HTR-8/SVneo (cell line): ENCODE results near the gene RBM20.
"Not testable (repeated sequence)": the region's sequence is repeated elsewhere in the genome, so short reads cannot be mapped to it uniquely, and the experiment has no call there.

Experiments
- DNase-seq: peaks from one replicate; pipeline ENCODE4 v3.0.0; 2011; ENCODE audit warnings: low spot score, mixed read lengths; ENCODE audit not compliant: insufficient read length
- FAIRE-seq: peaks from 2 replicates; lab custom pipeline; 2011; peaks lifted over from hg19 to GRCh38; lab: Jason Lieb, UNC

The RBM20 gene

DNA sequence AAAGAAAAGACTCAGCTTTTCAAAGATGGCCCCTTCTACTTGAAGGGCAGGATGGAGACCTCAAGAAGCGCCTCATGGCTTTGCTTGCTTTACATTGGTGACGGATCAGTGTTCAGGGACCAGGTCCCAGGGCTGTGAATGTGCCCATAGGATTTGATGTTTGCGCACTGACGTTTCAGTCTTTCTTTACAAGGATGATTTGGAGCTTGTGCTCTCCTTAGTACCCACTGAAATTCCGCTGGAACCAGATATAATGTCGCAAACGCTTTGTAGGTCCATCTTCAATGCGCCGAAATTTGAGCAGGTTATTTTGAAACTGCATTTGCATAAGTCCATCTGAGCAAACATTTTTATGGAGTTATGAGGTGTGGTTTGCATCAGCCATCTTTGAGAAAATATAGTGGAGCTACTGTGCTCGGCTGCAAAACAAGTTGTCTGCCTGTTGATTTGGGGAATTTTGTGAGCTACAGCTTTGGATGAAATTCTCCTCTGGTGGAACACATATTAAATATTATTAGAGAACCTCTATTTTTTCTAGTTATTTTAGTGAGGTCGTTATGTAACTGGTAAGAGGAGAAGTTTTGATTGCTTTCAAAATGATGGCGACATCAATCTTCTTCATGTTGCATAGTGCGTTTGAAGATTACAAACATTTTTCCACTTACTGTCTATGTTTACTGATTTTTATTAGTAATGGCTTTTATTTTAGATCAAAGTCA, 2.4 kb downstream of the RBM20 start:
- DNase-seq (no peak), FAIRE-seq (no peak)

DNA sequence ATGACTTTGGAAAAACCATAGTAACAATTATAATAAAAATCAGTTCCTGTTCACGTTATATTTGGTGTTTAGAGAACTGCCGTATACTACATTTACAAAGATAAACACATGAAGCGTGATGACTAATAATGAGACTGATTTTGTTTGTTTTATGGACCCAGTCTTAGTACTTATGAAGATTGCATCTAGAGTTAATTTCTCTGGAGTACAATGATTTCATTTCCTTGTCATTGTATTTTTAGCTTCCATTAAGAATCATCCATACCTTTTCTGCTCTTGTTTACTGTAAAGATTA, 2.9 kb downstream of the RBM20 start:
- FAIRE-seq (no peak), DNase-seq (no peak)

DNA sequence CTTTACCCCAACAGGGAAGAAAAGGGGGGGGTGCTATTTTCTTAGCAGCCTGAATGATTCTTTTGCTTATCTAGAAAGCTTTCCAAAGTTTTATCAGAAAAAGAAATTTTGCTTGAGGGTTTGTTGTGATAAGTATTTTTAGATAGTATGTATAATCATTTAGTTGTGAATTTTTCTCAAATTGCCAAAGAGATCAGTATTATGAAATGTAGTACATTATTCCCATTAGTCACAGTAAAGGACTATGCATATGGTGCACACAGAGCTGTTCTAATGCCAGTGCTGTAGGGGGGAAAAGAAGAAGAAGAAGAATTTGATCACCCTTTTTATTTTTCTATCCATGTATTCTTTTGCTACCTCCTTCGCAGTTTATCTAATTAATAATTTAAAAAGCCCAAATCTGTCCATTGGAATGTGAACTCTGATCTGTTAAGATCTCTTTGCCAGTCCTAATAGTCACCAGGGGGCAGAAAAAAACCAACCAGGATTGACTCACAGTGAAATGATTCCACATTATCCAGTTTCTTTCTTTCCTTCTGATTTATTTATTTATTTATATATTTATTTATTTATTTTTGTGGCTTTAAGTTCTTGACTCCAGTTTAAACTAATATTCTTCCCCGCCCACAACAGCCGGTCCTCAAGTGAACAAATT, 4.7 kb downstream of the RBM20 start:
- DNase-seq, result no peak
- FAIRE-seq, result no peak

DNA sequence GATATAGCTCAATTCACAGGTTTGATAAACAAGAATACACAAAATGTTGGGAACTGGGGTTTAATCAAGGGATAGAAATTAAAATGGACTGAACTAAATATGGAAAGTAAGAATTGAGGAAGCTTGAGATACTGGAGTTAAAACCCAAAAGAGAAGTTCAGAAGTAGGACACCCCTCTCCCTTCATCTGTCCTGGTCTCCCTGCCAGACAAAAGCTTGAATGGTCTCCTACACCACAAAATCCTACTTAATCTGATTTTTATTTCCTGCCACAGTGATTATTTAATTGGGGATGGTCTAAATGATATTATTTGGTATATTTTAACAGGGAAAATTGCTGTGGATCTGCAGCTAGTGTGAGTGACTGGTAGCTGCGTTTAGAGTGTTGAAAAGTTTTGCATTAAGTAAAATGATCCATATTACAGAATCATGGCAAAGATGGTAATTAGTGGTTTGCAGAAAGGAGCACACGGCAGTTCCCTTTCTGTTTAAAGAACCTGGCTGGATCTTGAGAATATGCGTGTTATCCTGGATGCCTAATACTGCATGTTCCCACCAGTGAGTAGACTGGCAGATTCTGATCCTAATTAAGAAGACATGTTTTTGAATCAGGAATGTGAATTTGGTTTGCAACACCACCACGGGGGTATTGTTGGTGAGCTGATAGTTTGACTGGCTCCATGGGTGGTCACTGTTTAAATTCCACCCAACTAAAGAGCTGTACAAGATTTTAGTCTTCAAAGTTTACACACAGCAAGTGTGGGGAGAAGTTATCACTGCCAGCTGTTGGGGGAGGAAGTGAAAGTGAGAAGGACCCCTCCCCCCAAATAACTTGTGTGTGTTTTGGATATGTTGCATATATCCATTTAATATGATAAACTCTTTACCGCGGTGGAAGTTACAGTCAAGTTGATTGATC, 5.5 kb downstream of the RBM20 start:
- no peak for FAIRE-seq
- DNase-seq, result no peak

DNA sequence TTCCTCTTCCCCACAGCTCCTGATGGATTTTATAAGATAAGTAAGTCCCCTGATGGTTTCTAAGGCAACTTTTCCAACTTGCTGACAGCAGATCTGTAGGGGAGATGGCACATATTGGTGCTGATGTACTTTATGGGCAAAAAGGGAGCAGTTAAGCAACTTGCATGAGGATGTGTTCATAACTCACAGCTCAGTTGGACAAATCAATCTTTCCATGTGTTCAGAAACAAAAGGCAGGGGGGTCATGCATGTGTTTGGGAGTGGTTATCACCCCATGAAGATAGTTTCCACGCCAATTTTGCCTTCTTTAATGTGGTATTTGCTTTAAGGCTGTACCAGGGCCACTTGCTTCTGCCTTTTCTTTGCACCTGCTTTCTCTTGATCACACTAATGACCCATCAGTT, 6.1 kb downstream of the RBM20 start:
- DNase-seq (no peak), FAIRE-seq (no peak)

DNA sequence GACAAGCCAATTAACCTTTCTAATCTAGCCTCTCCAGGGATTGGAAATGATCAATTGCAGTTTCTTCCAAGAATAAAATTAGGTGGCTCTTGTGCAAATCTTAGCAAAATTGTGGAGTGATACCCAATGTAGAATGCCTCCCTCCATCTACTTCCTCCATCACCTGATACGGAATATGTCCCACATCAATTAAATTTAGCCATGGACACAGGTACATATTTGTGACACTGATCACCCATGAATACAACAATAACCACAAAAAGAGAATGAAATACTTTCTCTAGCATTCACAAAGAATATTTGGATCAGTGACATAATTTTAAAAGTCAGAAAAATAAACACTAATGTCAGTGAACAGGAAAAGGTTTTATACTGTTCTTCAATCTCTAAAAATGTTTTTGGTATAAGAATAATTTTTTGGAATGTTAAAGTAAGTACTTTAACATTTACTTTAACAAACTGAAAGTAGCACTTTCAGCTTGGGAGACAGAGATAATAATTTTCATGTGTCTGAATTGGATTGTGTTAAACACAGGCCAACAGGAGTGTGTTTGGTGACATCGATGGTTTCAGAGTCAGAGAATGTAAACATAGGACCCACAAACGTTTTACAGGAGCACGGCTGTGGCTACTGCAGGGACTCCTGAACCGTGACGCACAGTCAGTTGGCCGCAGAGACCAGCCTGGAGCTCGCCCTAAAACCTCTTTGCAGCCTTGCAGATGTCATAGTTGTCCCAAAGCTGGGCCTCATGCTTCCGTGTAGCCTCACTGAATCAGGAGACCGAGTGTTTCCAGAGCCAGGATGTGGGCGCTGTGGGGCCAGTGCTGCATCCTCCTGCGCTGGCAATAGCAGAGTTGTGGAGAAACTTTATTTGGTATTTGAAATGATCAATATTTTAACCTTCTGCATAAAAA, 7.2 kb downstream of the RBM20 start:
- DNase-seq, result peak; percentile 14
- FAIRE-seq, result no peak

DNA sequence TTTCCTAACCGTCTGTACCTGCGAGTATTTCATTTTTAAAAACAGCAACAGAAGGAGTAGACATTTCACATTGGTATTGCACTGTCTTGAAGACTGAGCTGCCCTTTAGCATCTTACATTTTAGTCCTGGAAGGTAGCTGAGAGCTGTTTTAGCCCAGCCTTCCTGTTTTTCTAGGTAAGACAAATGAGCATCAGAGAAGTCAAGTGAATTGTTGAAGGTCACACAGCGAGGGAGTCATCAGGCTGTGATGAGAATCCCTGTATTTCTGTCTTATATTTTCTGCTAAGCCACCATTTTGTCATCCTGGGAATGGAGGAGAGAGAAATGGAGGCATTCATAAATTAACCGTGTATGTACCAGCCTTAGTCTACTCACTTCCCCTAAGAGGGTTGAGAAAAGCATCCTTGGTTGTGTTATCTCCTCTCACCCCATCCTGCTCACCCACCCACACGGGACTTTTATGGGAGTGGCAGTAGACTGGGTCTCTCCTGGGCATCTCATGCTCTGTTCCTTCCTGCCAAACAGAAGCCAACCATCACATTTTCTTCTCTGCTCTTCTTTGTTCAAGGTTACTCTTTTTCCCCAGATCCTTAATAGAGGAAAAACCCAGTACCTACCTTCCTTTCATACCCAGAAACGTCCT, 8.5 kb downstream of the RBM20 start:
- FAIRE-seq (no peak), DNase-seq (no peak)

DNA sequence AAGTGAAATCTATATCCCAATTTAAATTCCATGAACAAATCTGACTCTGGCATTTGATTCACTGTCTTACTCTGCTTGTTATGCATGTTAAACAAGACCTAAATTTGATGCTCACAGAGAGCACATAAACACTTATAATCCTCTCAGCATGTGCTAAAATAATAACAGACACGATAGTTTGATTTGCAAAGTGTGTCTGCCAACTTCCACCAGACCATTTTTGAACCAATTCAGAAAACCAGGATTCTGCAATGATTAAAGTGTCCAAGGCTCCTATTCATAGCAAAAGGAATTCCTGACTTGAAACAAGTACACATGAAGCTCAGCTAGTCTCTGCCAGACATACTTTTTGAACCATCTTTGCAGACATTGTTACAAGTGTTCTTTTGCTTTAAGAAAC, 11.2 kb downstream of the RBM20 start:
- no peak for DNase-seq
- no peak for FAIRE-seq

DNA sequence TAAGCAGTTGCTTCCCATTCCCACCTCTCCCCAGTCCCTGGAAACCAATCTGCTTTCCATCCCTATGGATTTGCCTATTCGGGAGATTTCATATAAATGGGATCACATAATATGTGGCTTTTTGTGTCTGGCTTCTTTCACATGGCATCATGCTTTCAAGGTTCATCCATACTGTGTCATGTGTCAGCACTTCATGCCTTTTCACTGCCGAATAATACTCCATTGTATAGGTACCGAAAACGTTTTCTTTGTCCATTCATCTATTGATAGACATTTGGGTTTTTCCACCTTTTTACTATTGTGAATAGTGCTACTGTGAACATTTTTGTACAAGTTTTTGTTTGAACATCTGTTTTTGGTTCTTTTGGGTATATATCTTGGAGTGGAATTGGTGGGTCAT, 12.5 kb downstream of the RBM20 start:
- DNase-seq (no peak), FAIRE-seq (no peak)

DNA sequence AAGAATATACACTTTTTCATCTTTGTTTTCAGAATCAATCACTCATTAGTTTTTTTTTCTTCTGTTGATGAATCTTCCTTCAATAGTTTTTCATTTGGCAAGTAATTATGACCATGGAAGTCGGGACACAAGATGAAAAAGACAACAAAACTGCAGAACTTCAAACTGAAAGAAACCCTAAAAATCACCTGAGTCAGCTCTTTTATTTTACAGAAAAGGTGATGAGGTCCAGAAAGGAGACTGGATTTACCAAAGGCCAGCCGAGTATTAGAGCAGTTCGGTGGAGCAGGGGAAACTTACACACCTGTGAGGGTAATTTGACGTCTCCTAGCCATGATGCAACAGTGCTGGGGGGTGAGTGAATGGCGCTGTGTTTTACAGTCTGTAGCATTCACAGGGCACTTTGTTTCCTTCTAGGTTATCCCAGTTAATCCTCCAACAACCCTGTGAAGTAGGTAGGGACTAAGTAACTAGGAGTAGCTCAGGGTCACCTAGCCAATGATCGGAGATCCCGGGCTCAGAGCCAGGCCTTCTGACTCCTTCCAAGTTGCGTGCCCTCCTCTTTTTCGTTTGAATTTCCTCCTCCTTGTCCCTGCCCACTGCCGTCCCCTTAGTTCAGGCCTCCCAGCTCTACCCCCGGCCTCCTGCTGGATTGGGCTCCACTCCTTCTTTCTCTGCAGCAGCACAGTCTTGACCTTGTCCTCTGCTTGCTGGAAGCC, 14.0 kb downstream of the RBM20 start:
- FAIRE-seq, result no peak

DNA sequence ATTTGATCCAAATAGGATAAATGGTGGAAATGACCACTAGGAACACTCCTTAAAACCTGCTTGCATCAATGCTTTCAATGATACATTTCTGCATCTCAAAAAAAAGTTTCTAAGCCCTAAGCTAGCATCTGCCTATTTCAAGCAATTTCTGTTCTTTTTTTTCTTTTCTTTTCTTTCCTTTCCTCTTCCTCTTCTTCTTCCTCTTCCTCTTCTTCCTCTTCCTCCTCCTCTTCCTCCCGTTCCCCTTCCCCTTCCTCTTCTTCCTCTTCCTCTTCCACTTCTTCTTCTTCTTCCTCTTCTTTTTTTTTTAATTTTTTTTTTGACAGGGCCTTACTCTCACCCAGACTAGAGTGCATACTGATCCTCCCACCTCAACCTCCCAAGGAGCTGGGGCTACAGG, 15.4 kb downstream of the RBM20 start:
- DNase-seq (no peak), FAIRE-seq (no peak)

More for the DNA sequence above, 14.0 kb downstream of the RBM20 start:
- DNase-seq, result no peak

DNA sequence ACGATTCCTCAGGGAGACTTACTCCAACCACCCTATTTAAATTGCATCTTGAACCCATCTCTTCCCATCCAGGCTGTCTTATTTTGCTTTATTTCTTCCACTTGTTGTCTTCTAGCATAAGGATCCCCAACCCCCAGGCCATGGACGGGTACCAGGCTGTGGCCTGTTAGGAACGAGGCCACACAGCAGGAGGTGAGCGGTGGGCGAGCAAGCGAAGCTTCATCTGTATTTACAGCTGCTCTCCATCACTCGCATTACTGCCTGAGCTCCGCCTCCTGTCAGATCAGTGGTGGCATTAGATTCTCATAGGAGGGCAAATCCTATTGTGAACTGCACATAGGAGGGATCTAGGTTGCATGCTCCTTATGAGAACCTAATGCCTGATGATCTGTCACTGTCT, 16.2 kb downstream of the RBM20 start:
- not testable (repeated sequence) for DNase-seq, FAIRE-seq

DNA sequence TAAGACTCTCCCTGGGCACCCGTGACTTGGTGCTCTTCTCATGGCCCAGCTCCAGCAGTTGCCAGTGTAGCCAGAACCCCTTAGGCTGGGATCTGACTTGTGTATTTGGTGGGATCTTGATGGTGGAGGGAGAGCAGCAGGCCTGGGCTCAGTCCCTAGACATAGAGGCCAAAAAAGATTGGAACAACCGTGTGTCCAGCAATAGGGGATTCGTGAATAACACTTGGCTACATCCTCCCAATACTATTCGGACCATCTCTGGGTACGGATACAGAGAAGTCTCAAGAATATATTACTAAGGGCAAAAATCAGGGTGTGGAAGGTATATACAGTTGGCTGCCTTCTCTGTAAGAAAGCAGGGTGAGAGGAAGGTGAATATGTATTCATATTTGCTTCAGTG, 17.2 kb downstream of the RBM20 start:
- no peak for FAIRE-seq
- no peak for DNase-seq

DNA sequence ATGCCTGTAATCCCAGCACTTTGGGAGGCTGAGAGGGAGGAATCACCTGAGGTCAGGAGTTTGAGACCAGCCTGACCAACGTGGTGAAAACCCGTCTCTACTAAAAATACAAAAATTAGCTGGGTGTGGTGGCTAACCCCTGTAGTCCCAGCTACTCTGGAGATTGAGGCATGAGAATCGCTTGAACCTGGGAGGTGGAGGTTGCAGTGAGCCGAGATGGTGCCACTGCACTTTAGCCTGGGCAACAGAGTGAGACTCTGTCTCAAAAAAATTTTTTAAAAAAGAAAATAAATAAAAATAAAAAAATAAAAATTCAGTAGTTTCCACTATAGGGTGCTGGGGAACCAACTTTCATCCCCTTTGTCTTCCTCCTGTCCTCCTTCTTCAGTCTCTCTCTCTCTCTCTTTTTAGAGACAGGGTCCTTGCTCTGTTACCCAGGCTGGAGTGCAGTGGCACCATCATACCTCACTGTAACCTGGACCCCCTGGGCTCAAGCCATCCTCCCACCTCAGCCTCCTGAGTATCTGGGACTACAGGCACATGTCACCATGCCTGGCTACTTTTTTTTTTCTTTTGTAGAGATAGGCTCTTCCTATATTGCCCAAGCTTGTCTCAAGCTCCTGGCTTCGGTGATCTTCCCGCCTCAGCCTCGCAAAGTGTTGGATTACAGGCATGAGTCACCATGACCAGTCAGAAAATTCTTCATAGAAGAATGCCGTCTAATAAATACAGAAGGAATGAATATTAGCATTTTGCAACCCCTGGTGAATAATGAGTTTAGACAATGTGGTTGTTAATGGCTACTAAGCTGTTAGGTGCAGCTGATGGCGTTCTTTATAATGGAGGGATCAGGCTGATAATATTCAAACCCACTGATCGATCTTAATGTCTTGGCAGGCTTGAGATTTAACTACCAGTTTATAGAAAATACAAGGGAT, 20.6 kb downstream of the RBM20 start:
- FAIRE-seq, result no peak
- DNase-seq, result peak; percentile 19

DNA sequence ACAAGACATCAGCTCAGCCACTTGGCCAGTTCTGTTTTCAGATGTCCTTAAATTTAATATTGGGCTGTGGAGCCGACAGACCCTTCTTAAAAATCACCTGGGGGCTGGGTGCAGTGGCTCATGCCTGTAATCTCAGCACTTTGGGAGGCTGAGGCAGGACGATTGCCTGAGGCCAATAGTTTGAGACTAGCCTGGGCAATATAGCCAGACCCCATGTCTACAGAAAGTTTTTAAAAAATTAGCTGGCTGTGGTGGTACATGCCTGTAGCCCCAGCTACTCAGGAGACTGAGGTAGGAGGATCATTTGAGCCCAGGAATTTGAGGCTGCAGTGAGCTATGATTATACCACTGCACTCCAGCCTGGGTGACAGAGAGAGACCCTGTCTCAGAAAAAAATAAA, 22.1 kb downstream of the RBM20 start:
- not testable (repeated sequence) for DNase-seq, FAIRE-seq

DNA sequence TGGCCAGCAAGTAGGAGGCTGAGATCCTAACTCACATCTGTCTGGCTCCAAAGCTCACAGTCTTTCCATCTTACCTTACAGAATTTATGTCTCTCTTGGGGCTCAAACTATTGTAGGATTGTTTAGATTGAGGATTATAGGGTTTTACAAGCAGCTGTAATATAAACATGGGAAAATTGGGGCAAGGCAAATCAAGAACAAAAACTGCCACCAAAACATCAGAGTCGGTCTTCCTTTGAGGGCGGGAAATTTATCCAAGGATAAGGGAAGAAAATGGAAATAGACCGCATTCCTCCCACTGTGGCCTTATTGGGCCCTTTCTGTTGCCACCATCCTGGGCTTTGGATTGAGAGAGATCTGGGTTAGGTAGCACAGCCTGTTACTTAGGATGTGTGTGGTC, 22.5 kb downstream of the RBM20 start:
- no peak for DNase-seq
- no peak for FAIRE-seq

DNA sequence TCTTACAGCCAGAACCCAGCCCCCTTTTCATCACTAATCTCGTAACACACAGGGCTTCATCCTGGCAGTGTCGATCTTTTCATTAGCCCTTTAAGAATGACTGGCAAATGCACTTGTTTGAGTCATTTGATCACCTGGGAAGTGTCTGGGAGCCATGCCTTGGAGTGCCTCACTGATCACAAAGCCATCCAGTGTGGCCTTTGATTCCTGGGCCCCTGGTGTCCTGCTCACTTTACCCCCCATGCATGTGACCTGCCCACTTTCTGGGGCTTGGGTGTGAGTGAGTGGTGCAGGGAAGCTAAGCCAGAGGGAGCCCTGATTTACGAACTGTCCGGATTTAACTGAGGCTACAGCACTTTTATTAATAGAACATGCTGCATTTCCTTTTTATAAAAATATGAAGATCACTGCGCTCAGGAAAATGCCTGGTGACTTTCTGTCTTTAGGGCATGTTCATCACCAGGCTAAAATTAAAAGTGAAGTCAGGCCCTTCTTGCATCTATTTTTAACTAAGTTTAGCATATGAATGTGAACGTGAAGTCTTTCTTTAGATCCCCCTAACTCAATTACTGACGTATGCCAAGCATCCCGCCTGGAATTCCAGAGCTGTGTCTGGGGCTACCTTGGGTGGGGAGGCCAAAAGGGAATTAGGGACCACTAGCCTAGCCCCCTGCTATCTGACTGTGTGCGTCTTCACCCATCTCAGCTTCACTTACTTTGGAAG, 23.6 kb downstream of the RBM20 start:
- FAIRE-seq (no peak), DNase-seq (no peak)
